Fibroblast of peridontal ligament (primary cell): ENCODE measurements around the gene SLC19A1.
"Not testable (repeated sequence)": the region's sequence is repeated elsewhere in the genome, so short reads cannot be mapped to it uniquely, and the experiment has no call there.

Experiments
- DNase-seq: peaks from one replicate; pipeline ENCODE4 v3.0.0-alpha.2; 2010; ENCODE audit errors: extremely low read depth

Gene SLC19A1

GRCh38 chr21:45533361-45533845 lies 8.8 kb downstream of the SLC19A1 start:
- no peak for DNase-seq

GRCh38 chr21:45532826-45533360 lies 9.3 kb downstream of the SLC19A1 start:
- no peak for DNase-seq

- DNase-seq: no peak
These were observed 10.6 kb downstream of the SLC19A1 start for GRCh38 chr21:45531393-45532215.

GRCh38 chr21:45531114-45531392 lies 11.2 kb downstream of the SLC19A1 start:
- not testable (repeated sequence) for DNase-seq

GRCh38 chr21:45530423-45531113 lies 11.7 kb downstream of the SLC19A1 start:
- DNase-seq: no peak

GRCh38 chr21:45529785-45530422 lies 12.3 kb downstream of the SLC19A1 start:
- DNase-seq: no peak

GRCh38 chr21:45528981-45529784 lies 13.1 kb downstream of the SLC19A1 start:
- no peak for DNase-seq

- no peak for DNase-seq
These were observed 14.1 kb downstream of the SLC19A1 start for GRCh38 chr21:45528028-45528705.

GRCh38 chr21:45527151-45527999 lies 14.9 kb downstream of the SLC19A1 start:
- not testable (repeated sequence) for DNase-seq

GRCh38 chr21:45525910-45526306 lies 16.3 kb downstream of the SLC19A1 start:
- DNase-seq: no peak

- DNase-seq: no peak
These were observed 16.9 kb downstream of the SLC19A1 start for GRCh38 chr21:45525153-45525909.

GRCh38 chr21:45524756-45525152 lies 17.5 kb downstream of the SLC19A1 start:
- no peak for DNase-seq

GRCh38 chr21:45523411-45524101 lies 18.7 kb downstream of the SLC19A1 start:
- DNase-seq: no peak

GRCh38 chr21:45522986-45523385 lies 19.3 kb downstream of the SLC19A1 start:
- DNase-seq: no peak

- DNase-seq: no peak
These were observed 19.9 kb downstream of the SLC19A1 start for GRCh38 chr21:45522381-45522780.

- no peak for DNase-seq
These were observed 21.0 kb downstream of the SLC19A1 start for GRCh38 chr21:45521241-45521640.

GRCh38 chr21:45519182-45519581 lies 23.1 kb downstream of the SLC19A1 start:
- DNase-seq: no peak

- DNase-seq: no peak
These were observed 23.5 kb downstream of the SLC19A1 start for GRCh38 chr21:45518742-45519141.
